H1 (cell line): ENCODE data around the gene PLB1.

ENCODE experiments used
- EZH2 ChIP-seq: fragments of 200-600 bp; sonication (generic); IDR thresholded peaks from 2 replicates; pipeline ENCODE4 v1.7.1; 2012; ENCODE audit warnings: low read depth, mild to moderate bottlenecking, moderate library complexity, low read length, inconsistent platforms; ENCODE audit not compliant: severe bottlenecking
- MAX ChIP-seq: IDR thresholded peaks from 2 replicates; pipeline ENCODE4 v1.6.1; 2012; ENCODE audit warnings: inconsistent platforms
- TAF1 ChIP-seq: IDR thresholded peaks from 2 replicates; pipeline ENCODE4 v1.6.1; 2011; ENCODE audit warnings: mild to moderate bottlenecking, low read depth, low read length

DNA sequence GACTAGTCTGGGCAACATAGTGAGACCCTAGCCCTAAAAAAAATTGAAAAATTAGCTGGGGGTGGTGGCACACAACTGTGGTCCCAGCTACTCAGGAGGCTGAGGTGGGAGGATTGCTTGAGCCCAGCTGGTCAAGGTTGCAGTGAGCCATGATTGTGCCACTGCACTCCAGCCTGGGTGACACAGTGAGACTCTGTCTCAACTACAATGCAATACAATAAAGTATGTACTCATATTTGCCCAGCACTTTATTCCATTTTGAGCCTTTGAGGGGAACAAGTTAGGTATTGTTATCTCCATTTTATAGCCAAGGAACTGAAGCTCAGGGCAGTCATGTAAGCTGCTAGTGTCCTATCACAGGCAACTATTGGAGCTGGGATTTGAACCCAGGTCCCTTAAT is 49.3 kb upstream of the PLB1 start:
- no peak for TF ChIP-seq MAX
- TF ChIP-seq EZH2 = no peak
- TF ChIP-seq TAF1 = no peak
